Neural progenitor cell (in vitro differentiated cells): Measurements from ENCODE around the gene PEX3.

ENCODE experiments used
- CTCF ChIP-seq: fragments of 200-600 bp; sonication (generic); IDR thresholded peaks from 2 replicates; pipeline ENCODE4 v1.5.1; 2017; ENCODE audit warnings: antibody characterized with exemption, mild to moderate bottlenecking
- EZH2 ChIP-seq: fragments of 200-600 bp; sonication (generic); IDR thresholded peaks from 2 replicates; pipeline ENCODE4 v1.6.1; 2017; ENCODE audit warnings: antibody characterized with exemption, mild to moderate bottlenecking, moderate library complexity

DNA sequence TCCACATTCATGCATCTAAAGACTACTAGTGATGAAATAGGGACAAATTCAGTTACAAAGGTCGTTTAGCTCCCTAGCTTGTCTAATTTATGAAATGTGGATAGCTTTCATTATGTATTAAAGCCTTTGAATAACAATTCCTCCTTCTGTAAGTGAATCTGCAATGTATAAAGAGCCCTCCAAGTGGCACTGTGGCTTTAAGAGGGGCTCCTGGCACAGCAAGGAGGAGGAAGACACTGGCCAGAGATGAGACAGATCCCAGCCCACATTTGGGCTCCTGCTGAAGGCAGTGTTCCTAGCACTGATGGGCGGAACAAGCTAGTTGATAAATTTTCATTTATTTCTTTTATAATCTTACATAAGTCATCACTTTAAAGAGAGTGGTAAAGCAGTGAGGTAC, 78.5 kb downstream of the PEX3 start:
- TF ChIP-seq CTCF = peak; percentile 45
- no peak for TF ChIP-seq EZH2
